C4-2B (cell line): ENCODE results near the gene NLRC5.

Experiments used
- ZFX ChIP-seq: fragments of 450-650 bp; IDR thresholded peaks from 2 replicates; pipeline ENCODE4 v1.6.1; 2017
- TF ChIP-seq, protein P1 (sequence below): fragments of 450-650 bp; conservative IDR thresholded peaks from 2 replicates; pipeline ENCODE4 v1.5.1; 2017; ENCODE audit warnings: mild to moderate bottlenecking

DNA sequence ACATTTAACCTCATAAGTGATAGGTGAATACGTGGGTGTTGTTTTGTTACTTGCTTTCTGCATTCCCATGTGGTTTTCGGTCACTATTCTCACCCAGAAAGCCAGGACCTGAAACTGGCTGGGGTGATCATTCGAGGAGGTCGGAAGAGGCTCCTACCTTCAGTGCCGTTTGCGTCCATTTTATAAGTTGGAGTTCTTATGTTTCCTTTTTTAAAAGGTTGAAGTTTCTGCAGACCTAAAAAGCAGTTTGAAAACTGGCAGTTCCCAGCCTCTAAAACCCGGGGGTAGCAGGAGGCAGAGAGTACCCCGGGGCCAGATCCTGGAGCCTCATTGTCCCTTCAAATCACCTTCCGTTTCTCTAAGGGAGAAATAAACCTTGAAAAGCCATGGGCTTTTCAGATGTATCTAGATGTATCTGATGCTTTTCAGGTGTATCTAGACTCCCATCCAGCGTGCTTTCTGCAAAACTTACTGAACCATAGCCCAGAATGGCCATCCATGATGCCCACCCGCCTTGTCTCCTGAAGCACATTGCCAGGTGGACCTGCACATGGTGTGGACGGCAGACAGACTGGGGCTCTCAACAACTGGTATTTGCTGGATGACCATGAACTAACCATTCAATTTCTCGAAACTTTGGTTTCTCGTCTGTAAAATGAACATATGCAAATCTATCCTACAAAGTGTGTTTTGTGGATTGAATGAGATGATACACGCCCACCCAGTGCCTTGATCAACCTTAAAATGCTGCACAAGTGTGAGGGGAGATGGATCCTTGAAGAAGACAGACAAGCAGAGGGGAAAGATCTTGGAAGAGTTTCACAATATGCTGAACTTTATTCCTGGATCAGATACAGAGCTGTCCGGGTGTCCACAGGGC is 1.3 kb downstream of the NLRC5 start:
- TF ChIP-seq, protein P1, sequence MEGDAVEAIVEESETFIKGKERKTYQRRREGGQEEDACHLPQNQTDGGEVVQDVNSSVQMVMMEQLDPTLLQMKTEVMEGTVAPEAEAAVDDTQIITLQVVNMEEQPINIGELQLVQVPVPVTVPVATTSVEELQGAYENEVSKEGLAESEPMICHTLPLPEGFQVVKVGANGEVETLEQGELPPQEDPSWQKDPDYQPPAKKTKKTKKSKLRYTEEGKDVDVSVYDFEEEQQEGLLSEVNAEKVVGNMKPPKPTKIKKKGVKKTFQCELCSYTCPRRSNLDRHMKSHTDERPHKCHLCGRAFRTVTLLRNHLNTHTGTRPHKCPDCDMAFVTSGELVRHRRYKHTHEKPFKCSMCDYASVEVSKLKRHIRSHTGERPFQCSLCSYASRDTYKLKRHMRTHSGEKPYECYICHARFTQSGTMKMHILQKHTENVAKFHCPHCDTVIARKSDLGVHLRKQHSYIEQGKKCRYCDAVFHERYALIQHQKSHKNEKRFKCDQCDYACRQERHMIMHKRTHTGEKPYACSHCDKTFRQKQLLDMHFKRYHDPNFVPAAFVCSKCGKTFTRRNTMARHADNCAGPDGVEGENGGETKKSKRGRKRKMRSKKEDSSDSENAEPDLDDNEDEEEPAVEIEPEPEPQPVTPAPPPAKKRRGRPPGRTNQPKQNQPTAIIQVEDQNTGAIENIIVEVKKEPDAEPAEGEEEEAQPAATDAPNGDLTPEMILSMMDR = no peak
- no peak for TF ChIP-seq ZFX
